Kidney epithelial cell (primary cell): ENCODE data around the gene SLIT1. TPM values are rescaled to one million over a fixed set of nuclear protein-coding genes. Genes with fewer than 3 reads are reported as not detected.

Experiments used
- DNase-seq: peaks from one replicate; pipeline ENCODE4 v3.0.0-alpha.2; 2010; ENCODE audit warnings: low read depth
- H3K27me3 ChIP-seq: 2 replicates; pipeline ENCODE4 v1.6.0; 2011; ENCODE audit warnings: low read length; ENCODE audit not compliant: control insufficient read depth, insufficient read depth
- H3K36me3 ChIP-seq: 2 replicates; pipeline ENCODE4 v1.5.1; 2011; ENCODE audit warnings: low read length; ENCODE audit not compliant: control insufficient read depth, insufficient read depth
- H3K4me3 ChIP-seq: 2 replicates; pipeline ENCODE4 v1.5.1; 2011; ENCODE audit warnings: low read depth, mild to moderate bottlenecking, control low read depth, low read length
- CTCF ChIP-seq: IDR thresholded peaks from 2 replicates; pipeline ENCODE4 v1.5.1; 2011; ENCODE audit warnings: mild to moderate bottlenecking, moderate library complexity, low read length, control low read depth, inconsistent platforms; ENCODE audit not compliant: insufficient read depth, poor library complexity, severe bottlenecking
- total RNA-seq: library from RNA; depleted of rRNA; stranded (reverse); fragments of >200 nt; gene quantifications from 2 replicates; pipeline ENCODE4 v1.2.3, GENCODE V29; 2015

Gene SLIT1
- total RNA-seq, 1 donor from 2014 or later = 0.17 TPM

GRCh38 chr10:97001183-97001991 is 184.4 kb downstream of the SLIT1 start:
- no peaks in the 10 kb centered on the region for H3K27me3 ChIP-seq
- no peak for DNase-seq
- TF ChIP-seq CTCF = no peak
- H3K36me3 ChIP-seq = no peaks in the 10 kb centered on the region
- H3K4me3 ChIP-seq = no peak overlapping the region

- Histone ChIP-seq H3K27me3 (no peaks in the 10 kb centered on the region), H3K4me3 (no peak overlapping the region), H3K36me3 (no peaks in the 10 kb centered on the region)
- no peak for DNase-seq
- no peak for TF ChIP-seq CTCF
These were observed 185.1 kb downstream of the SLIT1 start for GRCh38 chr10:97000487-97001182.

- TF ChIP-seq CTCF = no peak
- Histone ChIP-seq H3K27me3 (no peaks in the 10 kb centered on the region), H3K36me3 (no peaks in the 10 kb centered on the region), H3K4me3 (no peak overlapping the region)
- no peak for DNase-seq
These were observed 185.8 kb downstream of the SLIT1 start for GRCh38 chr10:96999987-97000386.

GRCh38 chr10:96999337-96999736 is 186.4 kb downstream of the SLIT1 start:
- Histone ChIP-seq H3K4me3 (no peak overlapping the region), H3K36me3 (no peaks in the 10 kb centered on the region), H3K27me3 (no peaks in the 10 kb centered on the region)
- DNase-seq = no peak
- TF ChIP-seq CTCF = no peak

GRCh38 chr10:96998329-96998888 is 187.3 kb downstream of the SLIT1 start:
- TF ChIP-seq CTCF = no peak
- no peak for DNase-seq
- H3K27me3 ChIP-seq = no peaks in the 10 kb centered on the region
- no peaks in the 10 kb centered on the region for H3K36me3 ChIP-seq
- H3K4me3 ChIP-seq = no peak overlapping the region
